Activated naive CD8-positive, alpha-beta T cell treated with anti-CD3 and anti-CD28 coated beads, Interleukin-2, amount 50 U/mL, for 16 hours (primary cell): Measurements from ENCODE around the gene PHF20.
"Not testable (repeated sequence)": the region's sequence is repeated elsewhere in the genome, so short reads cannot be mapped to it uniquely, and the experiment has no call there.

Experiments used
- DNase-seq: peaks from one replicate; pipeline ENCODE4 v3.0.0-alpha.2; 2020; ENCODE audit warnings: low read depth, low spot score

The PHF20 gene

DNA sequence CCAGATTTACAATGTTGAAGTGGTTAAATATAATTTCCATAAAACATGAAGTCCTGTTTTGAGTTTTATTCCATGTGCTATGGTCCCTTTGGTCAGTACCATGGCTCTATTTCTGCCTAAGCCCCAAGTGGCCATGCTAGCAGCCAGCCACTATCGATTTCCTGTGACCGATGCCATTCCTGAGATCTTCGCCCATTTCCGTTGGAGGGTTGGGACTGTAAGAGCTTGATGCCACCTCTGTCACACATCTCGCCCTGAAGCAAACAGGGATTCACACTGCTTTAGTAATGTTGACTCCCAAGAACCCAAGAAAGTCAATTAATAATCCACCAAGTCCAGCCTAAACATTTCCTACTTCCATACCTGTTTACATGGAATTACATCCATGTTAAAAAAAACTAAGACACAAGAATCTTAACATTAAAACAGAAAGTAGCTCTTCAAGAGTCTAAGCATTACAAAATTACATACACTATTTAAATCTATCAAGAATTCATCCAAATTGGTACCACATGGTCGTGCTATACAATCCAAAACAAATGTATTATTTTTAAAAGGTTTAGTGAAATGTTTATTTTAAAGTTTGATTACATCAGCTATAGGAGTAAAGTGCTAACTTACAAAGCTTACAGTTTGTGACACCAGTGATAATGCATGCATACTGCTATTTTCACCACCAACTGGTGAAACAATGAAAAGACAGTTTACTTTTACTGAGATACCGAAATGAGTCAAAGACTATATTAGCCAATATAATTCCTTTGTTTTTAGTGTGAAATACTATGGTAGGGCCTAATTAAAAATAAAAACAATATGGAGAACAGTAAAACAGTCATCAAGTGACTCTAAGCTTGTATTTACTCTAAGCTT is 32.3 kb upstream of the PHF20 start:
- DNase-seq = no peak

- DNase-seq = peak; percentile 99
These were observed 29.7 kb upstream of the PHF20 start, which contains the start of gene RBM39 for GRCh38 chr20:35741892-35742740. Gene RBM39 (minus strand): TSS chr20:35742260. CDS start chr20:35740874, 1,386 bp downstream.

DNA sequence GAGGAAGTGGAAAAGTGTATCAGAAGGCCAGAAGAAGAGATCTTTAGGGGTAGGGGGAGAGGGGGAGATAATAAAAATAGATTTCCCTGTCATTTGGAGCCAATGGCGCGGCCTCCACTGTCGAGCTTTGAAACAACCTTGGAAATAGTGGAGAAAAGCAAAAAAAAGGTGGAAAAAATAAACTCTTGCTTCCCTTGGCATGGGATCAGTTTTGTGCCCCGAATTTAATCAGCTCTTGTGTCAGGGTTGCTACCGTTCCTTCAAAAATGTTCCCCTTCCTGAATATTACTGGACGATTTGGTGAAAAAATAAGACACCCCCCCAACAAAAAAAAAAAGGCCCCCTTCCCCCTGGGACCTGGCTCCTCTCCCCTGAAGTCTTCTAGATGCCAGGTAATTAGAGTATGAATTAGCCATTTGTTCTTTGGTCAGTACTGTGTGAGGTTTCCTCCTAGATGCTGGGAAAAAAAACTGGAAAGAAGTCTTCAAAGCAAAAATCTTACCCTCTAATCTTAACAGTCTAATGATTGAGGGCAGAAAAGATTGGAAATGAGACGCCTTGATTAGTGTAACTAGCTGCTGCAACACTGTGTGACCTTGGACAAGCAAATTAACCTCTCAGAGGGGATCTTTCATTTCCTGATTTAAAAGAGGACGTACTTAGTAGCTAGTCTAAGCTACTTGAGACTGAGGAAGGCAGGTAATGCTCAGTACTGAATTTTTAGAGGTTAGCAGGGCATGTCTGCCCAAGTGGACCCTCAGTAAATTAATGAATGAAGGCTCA is 28.9 kb upstream of the PHF20 start:
- DNase-seq = no peak

DNA sequence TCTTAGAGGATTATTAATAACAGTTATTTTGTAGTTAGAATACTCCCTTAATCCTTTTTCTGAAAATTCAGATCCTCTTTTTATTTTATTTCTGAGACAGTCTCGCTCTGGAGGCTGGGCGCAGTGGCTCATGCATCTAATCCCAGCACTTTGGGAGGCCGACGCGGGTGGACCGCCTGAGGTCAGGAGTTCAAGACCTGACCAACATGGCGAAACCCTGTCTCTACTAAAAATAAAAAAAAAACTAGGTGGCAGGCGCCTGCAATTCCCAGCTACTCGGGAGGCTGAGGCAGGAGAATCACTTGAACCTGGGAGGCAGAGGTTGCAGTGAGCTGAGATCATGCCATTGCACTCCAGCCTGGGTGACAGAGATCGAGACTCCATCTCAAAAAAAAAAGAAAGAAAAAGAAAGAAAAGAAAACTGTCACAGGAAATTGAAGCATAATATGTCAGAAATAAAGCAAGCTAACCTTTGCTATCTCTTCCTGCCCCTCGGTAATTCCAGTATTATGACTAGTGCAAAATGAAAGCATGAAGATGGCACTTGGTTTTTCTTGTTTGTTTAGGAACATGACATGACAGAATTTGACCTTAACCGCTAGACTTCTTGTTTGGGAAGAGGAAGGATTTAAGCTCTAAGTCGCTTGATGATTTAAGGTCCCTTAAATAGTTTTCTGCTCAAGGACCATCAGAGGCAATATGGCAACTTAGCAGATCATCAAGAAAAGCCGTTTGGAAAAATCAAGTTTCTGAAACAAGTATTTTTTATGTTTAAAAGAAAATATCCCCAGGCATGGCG is 27.9 kb upstream of the PHF20 start:
- no peak for DNase-seq

GRCh38 chr20:35744492-35744841 is 27.3 kb upstream of the PHF20 start:
- not testable (repeated sequence) for DNase-seq

DNA sequence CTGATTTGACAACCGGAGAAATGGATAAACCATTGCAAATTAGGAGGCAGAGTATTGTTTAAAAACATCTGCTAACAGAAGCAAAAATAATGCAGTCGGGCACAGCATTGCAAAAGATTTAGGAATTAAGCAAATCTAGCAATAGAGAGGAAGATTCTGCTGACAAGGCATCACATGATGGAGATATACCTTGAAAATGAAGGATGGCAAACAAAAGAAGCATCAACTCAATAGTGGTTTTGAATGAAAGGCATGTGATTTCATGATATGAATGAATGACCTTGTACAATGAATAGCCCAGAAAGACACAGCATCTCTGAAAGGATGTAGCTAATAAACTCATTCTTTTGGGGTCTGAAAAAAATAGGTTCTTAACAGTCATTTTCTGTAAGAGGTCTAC is 21.2 kb upstream of the PHF20 start:
- DNase-seq = no peak

DNA sequence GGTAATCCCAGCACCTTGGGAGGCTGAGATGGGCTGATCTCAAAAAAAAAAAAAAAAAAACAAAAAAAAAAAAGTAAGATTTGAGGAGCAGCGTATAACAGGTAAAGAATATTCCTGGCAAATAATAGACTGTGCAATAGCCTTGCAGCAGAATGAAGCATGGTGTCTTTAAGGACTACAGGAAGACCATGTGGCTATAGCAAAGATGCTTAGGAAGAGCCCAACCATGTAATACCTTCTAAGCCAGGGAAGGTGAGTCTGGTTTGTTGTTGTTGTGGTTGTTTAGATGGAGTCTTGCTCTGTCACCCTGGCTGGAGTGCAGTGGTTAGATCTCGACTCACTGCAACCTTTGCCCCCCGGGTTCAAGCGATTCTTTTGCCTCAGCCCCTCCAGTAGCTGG is 15.4 kb upstream of the PHF20 start:
- DNase-seq = no peak

- DNase-seq = no peak
These were observed 14.6 kb upstream of the PHF20 start for GRCh38 chr20:35757098-35757705.

DNA sequence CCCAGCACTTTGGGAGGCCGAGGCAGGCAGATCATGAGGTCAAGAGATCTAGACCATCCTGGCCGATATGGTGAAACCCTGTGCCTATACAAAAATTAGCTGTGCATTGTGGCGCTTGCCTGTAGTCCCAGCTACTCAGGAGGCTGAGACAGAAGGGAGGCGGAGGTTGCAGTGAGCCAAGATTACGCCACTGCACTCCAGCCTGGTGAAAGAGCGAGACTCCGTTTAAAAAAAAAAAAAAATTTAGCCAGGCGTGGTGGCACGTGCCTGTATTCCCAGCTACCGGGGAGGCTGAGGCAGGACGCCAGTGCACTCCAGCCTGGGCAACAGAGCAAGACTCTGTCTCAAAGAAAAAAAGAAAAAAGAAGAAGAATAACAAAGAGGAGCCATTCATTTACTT is 10.3 kb upstream of the PHF20 start:
- DNase-seq = not testable (repeated sequence)

DNA sequence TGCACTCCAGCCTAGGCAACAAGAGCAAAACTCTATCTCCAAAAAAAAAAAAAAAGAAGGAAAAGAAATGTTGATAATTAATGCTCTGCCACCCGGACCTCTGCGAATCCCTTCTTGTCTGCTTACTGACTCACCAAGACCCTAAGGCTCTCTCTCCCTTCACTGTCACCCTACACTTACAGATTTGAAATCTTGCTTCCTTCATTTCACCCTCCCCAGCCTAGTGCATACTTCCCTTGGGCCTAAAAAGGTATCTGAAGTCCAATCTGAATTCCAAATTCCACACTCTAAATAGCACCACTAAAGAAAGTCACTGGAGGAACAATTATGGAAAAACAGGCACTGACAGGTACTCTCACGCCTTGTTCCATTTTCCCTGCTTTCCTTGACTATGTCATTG is 9.4 kb upstream of the PHF20 start:
- no peak for DNase-seq

- not testable (repeated sequence) for DNase-seq
These were observed 6.9 kb upstream of the PHF20 start for GRCh38 chr20:35764936-35765335.

- no peak for DNase-seq
These were observed 5.0 kb upstream of the PHF20 start for GRCh38 chr20:35766843-35767242.

- DNase-seq = no peak
These were observed 3.9 kb upstream of the PHF20 start for GRCh38 chr20:35767683-35768481.

- DNase-seq = no peak
These were observed 2.8 kb upstream of the PHF20 start for GRCh38 chr20:35768731-35769664.

DNA sequence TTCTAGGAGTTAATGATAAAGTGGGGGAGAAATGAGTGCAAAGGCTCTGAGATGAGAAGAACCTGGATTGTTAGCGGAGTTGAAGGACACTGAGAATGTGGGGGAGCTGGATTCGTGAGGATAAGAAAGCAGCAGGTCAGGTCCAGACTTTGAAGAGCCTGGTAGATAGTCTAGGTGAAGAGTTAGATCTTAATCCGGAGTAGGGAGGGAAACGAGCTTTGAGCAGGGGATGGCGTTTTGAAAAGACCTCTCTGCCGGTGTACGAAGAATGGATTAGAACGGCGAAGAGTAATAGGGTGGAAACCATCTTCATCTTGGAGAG is 487 bp upstream of the PHF20 start:
- DNase-seq = no peak

DNA sequence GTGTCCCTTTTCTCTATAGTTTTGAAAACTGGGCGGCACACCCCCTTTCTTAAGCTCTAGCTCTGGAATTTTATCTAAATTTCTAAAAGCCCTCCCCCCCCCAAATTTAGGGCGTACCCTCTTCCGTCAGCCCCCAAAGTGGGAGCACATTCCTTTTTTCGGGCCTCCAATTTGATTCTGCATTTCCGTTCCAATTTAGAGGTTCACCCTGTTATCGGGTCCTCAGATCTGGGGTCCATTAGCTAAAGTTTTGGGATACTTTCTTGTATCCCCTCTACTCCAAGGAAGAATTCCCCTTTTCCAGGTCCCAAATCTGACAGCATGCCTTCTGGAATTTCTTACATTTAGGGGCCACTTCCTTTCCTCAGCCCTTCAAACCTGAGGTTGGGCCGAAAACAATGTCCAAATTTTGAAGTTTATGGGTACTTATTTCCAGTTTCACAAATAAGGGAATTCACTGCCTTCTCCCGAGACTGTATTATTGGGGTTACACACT is 796 bp downstream of the PHF20 start:
- DNase-seq = no peak

DNA sequence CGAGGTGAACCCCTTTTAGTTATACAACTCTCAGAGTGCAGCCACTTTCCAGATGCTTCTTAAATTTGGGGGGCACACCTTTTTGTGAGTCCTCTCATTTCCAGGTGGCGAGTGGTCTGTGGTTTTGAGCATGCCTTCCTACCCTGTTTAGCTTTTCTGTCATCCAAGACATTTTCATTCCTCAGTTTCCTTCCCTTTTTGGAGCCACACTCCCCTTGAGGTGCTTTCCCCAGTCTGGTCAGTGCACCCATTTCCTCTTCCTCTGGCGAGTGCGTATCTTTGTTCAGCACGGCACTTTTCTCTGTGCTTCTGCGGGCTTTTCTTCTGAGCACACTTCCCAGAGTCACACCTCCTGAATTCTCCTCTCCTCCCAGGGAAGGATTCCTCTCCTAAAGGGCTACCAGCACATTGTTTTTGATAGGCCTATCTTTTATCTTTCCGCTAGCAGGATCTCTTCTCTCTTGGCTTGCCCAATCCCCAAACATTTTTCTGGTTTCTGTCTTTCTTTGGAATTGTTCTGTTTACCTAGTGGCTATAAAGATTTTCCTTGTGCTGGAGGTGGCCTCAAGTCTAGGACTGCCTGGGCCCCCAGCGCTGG is 1.4 kb downstream of the PHF20 start:
- DNase-seq = no peak

DNA sequence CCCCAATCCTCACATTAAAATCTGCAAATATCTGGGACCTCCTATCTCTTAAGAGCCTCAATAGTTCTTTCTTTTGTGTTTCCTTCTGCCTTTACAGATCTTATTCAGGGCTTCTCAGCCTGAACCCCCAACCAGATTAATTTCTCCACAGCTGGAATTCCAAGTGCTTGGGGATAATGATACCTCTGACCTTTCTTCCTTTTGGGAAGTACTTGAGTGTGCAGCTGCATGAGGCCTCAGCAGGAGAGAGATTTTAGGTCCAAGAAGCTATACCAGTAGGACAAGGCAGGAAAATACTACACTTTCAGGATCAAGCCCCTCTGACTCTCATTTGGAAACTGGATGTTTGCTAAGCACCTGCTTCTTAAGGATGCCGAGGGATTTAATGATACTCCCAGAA is 2.6 kb downstream of the PHF20 start:
- DNase-seq = no peak
